Mesenchymal stem cell (in vitro differentiated cells and primary cell): ENCODE data around the gene ACSF2.

ENCODE experiments used
- DNase-seq: peaks from one replicate; pipeline ENCODE4 v3.0.0-alpha.2; 2013
- H2AFZ ChIP-seq: one replicate; pipeline ENCODE4 v1.6.1; 2013; ENCODE audit warnings: low read depth, mild to moderate bottlenecking, control low read depth, inconsistent platforms, low read length, moderate library complexity
- H2AK5ac ChIP-seq: 2 replicates; pipeline ENCODE4 v1.6.1; 2013; ENCODE audit warnings: low read length, moderate library complexity, mild to moderate bottlenecking, inconsistent platforms; ENCODE audit not compliant: severe bottlenecking
- H2BK120ac ChIP-seq: one replicate; pipeline ENCODE4 v1.6.1; 2013; ENCODE audit warnings: low read depth, mild to moderate bottlenecking, inconsistent platforms, low read length, moderate library complexity
- H2BK12ac ChIP-seq, 2 experiments: one replicate each; pipeline ENCODE4 v1.6.1; 2013; ENCODE audit warnings: inconsistent platforms in 2 of 2, low read length in 2 of 2, mild to moderate bottlenecking in 2 of 2, moderate library complexity in 2 of 2, control low read depth in 1 of 2
- H2BK15ac ChIP-seq: one replicate; pipeline ENCODE4 v1.6.1; 2013; ENCODE audit warnings: mild to moderate bottlenecking, low read depth, inconsistent platforms; ENCODE audit not compliant: poor library complexity, severe bottlenecking
- H2BK5ac ChIP-seq: 2 replicates; pipeline ENCODE4 v1.6.1; 2013; ENCODE audit warnings: low read depth, mild to moderate bottlenecking, low read length, control low read depth, inconsistent platforms; ENCODE audit not compliant: poor library complexity, severe bottlenecking
- H3K14ac ChIP-seq, 2 experiments: one replicate each; pipeline ENCODE4 v1.6.1; 2013; ENCODE audit warnings: inconsistent platforms in 2 of 2, low read length in 2 of 2, control low read depth in 1 of 2, mild to moderate bottlenecking in 1 of 2, moderate library complexity in 1 of 2
- H3K18ac ChIP-seq, 2 experiments: one replicate each; pipeline ENCODE4 v1.6.1; 2013; ENCODE audit warnings: inconsistent platforms in 2 of 2, low read length in 2 of 2, control low read depth in 1 of 2, low read depth in 1 of 2, mild to moderate bottlenecking in 1 of 2
- H3K23ac ChIP-seq, 2 experiments: one replicate each; pipeline ENCODE4 v1.6.1; 2013; ENCODE audit warnings: inconsistent platforms in 2 of 2, low read length in 2 of 2, mild to moderate bottlenecking in 2 of 2, moderate library complexity in 2 of 2, control low read depth in 1 of 2
- H3K27ac ChIP-seq: 2 replicates; pipeline ENCODE4 v1.5.1; 2013; ENCODE audit warnings: mild to moderate bottlenecking, moderate library complexity, low read length, control low read depth, inconsistent platforms; ENCODE audit not compliant: poor library complexity, severe bottlenecking
- H3K27me3 ChIP-seq, 2 experiments: 2 replicates each; pipeline versions ENCODE4 v1.6.1 to v1.7.0; 2013; ENCODE audit warnings: low read length in 2 of 2, mild to moderate bottlenecking in 2 of 2, moderate library complexity in 2 of 2, control low read depth in 1 of 2, inconsistent platforms in 1 of 2; ENCODE audit not compliant: control insufficient read depth in 1 of 2, insufficient read depth in 1 of 2
- H3K36me3 ChIP-seq, 2 experiments: 2 replicates each; pipeline versions ENCODE4 v1.6.1 to v1.7.0; 2013; ENCODE audit warnings: low read length in 2 of 2, control low read depth in 1 of 2, inconsistent platforms in 1 of 2, low read depth in 1 of 2, mild to moderate bottlenecking in 1 of 2; ENCODE audit not compliant: insufficient read depth in 2 of 2, control insufficient read depth in 1 of 2
- H3K4ac ChIP-seq, 2 experiments: one replicate each; pipeline ENCODE4 v1.6.1; 2013; ENCODE audit warnings: inconsistent platforms in 2 of 2, low read length in 2 of 2, mild to moderate bottlenecking in 2 of 2, moderate library complexity in 2 of 2, control low read depth in 1 of 2, low read depth in 1 of 2
- H3K4me1 ChIP-seq: 2 replicates; pipeline ENCODE4 v1.6.1; 2013; ENCODE audit warnings: low read depth, low read length, control low read depth; ENCODE audit not compliant: control insufficient read depth, insufficient read depth
- H3K4me2 ChIP-seq: 2 replicates; pipeline ENCODE4 v1.6.1; 2013; ENCODE audit warnings: low read length, mild to moderate bottlenecking, inconsistent platforms; ENCODE audit not compliant: poor library complexity, severe bottlenecking
- H3K4me3 ChIP-seq, 2 experiments: 2 replicates each; pipeline versions ENCODE4 v1.5.1 to v1.7.0; 2013; ENCODE audit warnings: low read length in 2 of 2, mild to moderate bottlenecking in 2 of 2, control low read depth in 1 of 2, low read depth in 1 of 2; ENCODE audit not compliant: insufficient read depth in 1 of 2
- H3K79me1 ChIP-seq: replicated peaks from 2 replicates; pipeline ENCODE4 v1.6.1; 2013; ENCODE audit warnings: mild to moderate bottlenecking, control low read depth, low read length, inconsistent platforms; ENCODE audit not compliant: poor library complexity, severe bottlenecking
- H3K9ac ChIP-seq: 2 replicates; pipeline ENCODE4 v1.7.0; 2013; ENCODE audit warnings: mild to moderate bottlenecking, low read length, moderate library complexity
- H3K9me3 ChIP-seq: 2 replicates; pipeline ENCODE4 v1.7.0; 2013; ENCODE audit warnings: mild to moderate bottlenecking, low read length; ENCODE audit not compliant: control insufficient read depth
- H4K8ac ChIP-seq: one replicate; pipeline ENCODE4 v1.6.1; 2013; ENCODE audit warnings: inconsistent platforms, mild to moderate bottlenecking, low read length, moderate library complexity
- H4K91ac ChIP-seq: one replicate; pipeline ENCODE4 v1.6.1; 2013; ENCODE audit warnings: mild to moderate bottlenecking, low read length, inconsistent platforms
- WGBS: methylation state at CpG from one replicate; pipeline ENCODE4 v1.1.7; 2013; ENCODE audit warnings: mixed read lengths; 5-methylcytosine and 5-hydroxymethylcytosine counted together

ACSF2 gene

DNA sequence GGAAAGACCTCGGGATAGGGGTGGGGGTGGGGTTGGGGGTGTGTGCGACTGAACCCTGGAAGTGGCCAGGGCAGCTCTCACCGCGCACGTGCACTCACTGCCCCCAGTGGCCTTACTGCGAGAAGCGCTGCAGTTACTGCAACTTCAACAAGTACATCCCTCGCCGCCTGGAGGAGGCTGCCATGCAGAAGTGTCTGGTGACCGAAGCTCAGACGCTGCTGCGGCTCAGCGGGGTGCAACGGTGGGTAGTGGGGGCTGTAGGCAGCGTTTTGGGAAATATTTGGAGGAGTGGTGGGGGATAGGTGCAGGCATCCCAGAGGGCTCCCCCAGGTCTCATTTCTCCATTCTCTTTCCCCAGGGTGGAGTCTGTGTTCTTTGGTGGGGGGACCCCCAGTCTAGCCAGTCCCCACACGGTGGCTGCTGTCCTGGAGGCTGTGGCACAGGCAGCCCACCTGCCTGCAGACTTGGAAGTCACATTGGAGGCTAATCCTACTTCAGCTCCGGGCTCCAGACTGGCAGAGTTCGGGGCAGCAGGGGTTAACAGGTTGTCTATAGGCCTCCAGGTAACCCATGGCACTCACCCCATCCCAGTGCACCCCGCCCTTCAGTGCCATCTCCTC is 53.6 kb downstream of the ACSF2 start:
- Histone ChIP-seq H2AK5ac (peak overlapping the region; percentile 16), H3K4ac (peak overlapping the region in 1 of 2 experiments; percentile 9), H3K79me1 (peaks cover 25% of the 10 kb centered on the region), H3K14ac (no peak overlapping the region), H3K27ac (no peak overlapping the region), H3K9me3 (no peaks in the 10 kb centered on the region), H3K18ac (no peak overlapping the region), H3K36me3 (peaks cover 29 to 31% of the 10 kb centered on the region in 2 experiments), H3K27me3 (peaks cover 0 to 4% of the 10 kb centered on the region in 2 experiments), H3K4me3 (peak overlapping the region; percentile 28 to 98), H2BK5ac (no peak overlapping the region), H2BK120ac (no peak overlapping the region), H2BK15ac (no peak overlapping the region), H3K9ac (peak overlapping the region; percentile 96), H2BK12ac (no peak overlapping the region), H2AFZ (no peak overlapping the region), H4K8ac (no peak overlapping the region), H3K4me1 (peaks cover 12% of the 10 kb centered on the region), H3K23ac (no peak overlapping the region), H4K91ac (no peak overlapping the region), H3K4me2 (peak overlapping the region; percentile 93)
- 19% methylated on average over 18 of the region's 19 CpGs for WGBS
- DNase-seq = peak; percentile 90

DNA sequence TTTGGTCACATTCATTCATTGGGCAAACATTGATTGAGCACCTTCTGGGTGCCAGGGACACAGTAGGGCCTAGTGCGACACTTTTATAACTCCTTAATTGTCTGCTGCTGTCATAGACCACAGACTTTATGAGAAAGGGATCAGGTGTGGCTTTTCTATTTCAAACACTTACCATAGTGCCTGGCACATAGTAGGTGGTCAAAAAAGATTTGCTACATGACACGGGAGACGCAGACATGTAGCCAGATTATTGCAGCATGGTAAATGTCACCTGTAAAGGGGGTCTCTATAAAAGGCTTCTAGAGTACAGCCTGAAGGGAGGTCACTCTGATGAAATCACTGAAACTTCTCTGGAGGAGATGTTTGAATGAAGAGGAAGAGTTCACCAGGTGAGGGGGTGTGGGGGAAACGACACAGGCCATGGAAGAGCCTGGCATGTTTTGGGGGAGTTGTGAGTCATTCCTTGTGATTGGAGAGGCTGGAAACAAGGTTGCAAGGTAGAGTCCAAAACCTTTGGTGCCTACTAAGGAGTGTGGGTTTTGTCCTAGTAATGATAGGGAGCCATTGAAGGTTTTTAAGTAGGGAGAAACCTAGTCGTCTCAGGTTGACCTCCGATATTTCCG is 54.2 kb downstream of the ACSF2 start:
- no peak overlapping the region for H2BK12ac ChIP-seq
- H3K9ac ChIP-seq = peak overlapping the region; percentile 96
- H4K91ac ChIP-seq = no peak overlapping the region
- H3K27me3 ChIP-seq = peaks cover 0 to 4% of the 10 kb centered on the region in 2 experiments
- H2AK5ac ChIP-seq = peak overlapping the region; percentile 16
- H2BK15ac ChIP-seq = no peak overlapping the region
- H3K4ac ChIP-seq = no peak overlapping the region
- no peak for DNase-seq
- H3K23ac ChIP-seq = no peak overlapping the region
- peaks cover 25% of the 10 kb centered on the region for H3K79me1 ChIP-seq
- no peak overlapping the region for H2BK120ac ChIP-seq
- peak overlapping the region in 1 of 2 experiments; percentile 98 for H3K4me3 ChIP-seq
- peaks cover 12% of the 10 kb centered on the region for H3K4me1 ChIP-seq
- H3K9me3 ChIP-seq = no peaks in the 10 kb centered on the region
- peaks cover 33 to 34% of the 10 kb centered on the region in 2 experiments for H3K36me3 ChIP-seq
- no peak overlapping the region for H4K8ac ChIP-seq
- H3K18ac ChIP-seq = no peak overlapping the region
- no peak overlapping the region for H3K27ac ChIP-seq
- WGBS = 98% methylated on average over 4 of the region's 7 CpGs
- no peak overlapping the region for H2BK5ac ChIP-seq
- H3K14ac ChIP-seq = no peak overlapping the region
- peak overlapping the region; percentile 93 for H3K4me2 ChIP-seq
- no peak overlapping the region for H2AFZ ChIP-seq

DNA sequence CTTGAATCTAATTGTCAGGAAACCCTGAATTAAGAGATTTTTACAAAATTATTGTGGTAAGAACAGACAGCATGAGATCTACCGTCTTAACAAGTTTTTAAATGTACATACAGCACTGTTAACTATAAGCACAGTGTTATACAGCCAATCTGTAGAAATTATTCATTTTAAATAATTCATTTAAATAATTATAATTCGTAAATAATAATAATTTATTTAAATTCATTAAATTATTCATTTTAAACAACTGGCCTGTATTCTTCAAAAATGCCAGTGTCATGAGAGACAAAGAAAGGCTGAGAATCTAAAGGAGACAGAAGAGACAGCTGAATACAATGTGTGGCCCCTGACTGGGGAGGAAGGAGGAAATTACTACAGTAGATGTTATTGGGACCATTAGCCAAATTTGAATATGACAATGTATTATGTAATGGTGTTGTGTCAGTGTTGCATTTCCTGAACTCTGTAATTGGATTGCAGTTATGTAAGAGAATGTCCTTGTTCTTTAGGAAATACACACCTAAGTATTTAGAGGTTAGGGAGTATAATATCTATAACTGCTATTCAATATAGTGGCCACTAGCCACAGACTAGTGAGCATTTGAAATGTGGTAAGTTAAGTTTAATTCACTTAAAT is 55.0 kb downstream of the ACSF2 start:
- Histone ChIP-seq H3K18ac (no peak overlapping the region), H3K36me3 (peaks cover 38 to 40% of the 10 kb centered on the region in 2 experiments), H3K9ac (peak overlapping the region; percentile 96), H4K8ac (no peak overlapping the region), H2AFZ (no peak overlapping the region), H3K79me1 (peaks cover 25% of the 10 kb centered on the region), H3K4me1 (peaks cover 12% of the 10 kb centered on the region), H2BK12ac (no peak overlapping the region), H2BK120ac (no peak overlapping the region), H2AK5ac (no peak overlapping the region), H2BK5ac (no peak overlapping the region), H3K27ac (no peak overlapping the region), H3K14ac (no peak overlapping the region), H3K4me3 (no peak overlapping the region), H4K91ac (no peak overlapping the region), H3K27me3 (peaks cover 0 to 4% of the 10 kb centered on the region in 2 experiments), H3K4ac (no peak overlapping the region), H3K9me3 (no peaks in the 10 kb centered on the region), H2BK15ac (no peak overlapping the region), H3K4me2 (no peak overlapping the region), H3K23ac (no peak overlapping the region)
- no CpG with 5 or more reads among the region's 2 CpGs for WGBS
- DNase-seq = no peak

DNA sequence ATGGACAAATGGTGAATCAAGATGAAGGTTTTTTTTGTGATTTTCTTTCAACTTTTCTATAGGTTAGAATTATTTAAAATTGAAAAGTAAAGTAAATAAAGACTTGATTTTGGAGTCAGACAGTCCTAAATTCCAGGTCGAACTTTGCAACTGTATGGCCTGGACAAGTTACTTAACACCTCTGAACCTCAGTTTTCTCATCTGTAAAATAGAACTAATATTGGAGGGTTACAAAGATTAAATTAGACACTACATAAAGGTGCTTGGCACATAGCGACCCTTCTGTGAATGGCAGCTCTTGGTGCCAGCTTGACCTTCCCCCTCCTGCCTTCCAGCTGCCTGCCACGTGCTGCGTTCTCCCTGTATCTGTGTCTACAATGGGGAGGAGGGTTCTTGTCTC is 55.6 kb downstream of the ACSF2 start:
- H3K4ac ChIP-seq = no peak overlapping the region
- peaks cover 25% of the 10 kb centered on the region for H3K79me1 ChIP-seq
- no peaks in the 10 kb centered on the region for H3K9me3 ChIP-seq
- no peak overlapping the region for H2AFZ ChIP-seq
- H2BK15ac ChIP-seq = no peak overlapping the region
- H3K27me3 ChIP-seq = peaks cover 0 to 1% of the 10 kb centered on the region in 2 experiments
- 83% methylated on average over 3 of the region's 4 CpGs for WGBS
- H3K4me2 ChIP-seq = no peak overlapping the region
- peak overlapping the region in 1 of 2 experiments; percentile 46 for H2BK12ac ChIP-seq
- peaks cover 12% of the 10 kb centered on the region for H3K4me1 ChIP-seq
- no peak overlapping the region for H3K9ac ChIP-seq
- no peak overlapping the region for H3K27ac ChIP-seq
- no peak overlapping the region for H2BK5ac ChIP-seq
- H2BK120ac ChIP-seq = no peak overlapping the region
- H3K18ac ChIP-seq = no peak overlapping the region
- DNase-seq = no peak
- H3K23ac ChIP-seq = no peak overlapping the region
- peak overlapping the region; percentile 49 for H4K91ac ChIP-seq
- no peak overlapping the region for H4K8ac ChIP-seq
- no peak overlapping the region for H3K4me3 ChIP-seq
- H2AK5ac ChIP-seq = peak overlapping the region; percentile 47
- peaks cover 38 to 42% of the 10 kb centered on the region in 2 experiments for H3K36me3 ChIP-seq
- H3K14ac ChIP-seq = no peak overlapping the region
